Cerebellar nuclear complex (tissue), 1 donor: ENCODE results near the gene MACO1.

ENCODE experiments used
- DNase-seq, 2 experiments: peaks; one replicate each; lab custom pipeline; 2025; lab: John Stamatoyannopoulos, UW

The MACO1 gene

DNA sequence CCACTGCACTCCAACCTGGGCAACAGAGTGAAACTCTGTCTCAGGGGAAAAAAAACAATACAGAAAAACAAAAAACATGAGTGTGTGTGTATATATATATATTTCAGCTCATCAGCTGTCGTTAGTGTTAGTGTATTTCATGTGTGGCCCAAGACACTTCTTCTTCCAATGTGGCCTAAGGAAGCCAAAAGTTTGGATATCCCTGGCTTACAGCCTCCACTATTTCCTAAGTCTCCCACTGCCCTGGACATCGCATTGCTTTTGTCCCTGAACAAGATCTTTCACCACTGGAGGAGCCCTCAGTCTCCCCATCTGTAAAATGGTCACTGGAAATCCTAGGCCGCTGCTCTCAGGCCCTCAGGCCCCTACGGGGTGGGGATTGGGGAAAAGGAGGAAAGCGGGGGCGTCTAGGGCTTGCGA, 112.3 kb downstream of the MACO1 start:
- DNase-seq, result no peak

DNA sequence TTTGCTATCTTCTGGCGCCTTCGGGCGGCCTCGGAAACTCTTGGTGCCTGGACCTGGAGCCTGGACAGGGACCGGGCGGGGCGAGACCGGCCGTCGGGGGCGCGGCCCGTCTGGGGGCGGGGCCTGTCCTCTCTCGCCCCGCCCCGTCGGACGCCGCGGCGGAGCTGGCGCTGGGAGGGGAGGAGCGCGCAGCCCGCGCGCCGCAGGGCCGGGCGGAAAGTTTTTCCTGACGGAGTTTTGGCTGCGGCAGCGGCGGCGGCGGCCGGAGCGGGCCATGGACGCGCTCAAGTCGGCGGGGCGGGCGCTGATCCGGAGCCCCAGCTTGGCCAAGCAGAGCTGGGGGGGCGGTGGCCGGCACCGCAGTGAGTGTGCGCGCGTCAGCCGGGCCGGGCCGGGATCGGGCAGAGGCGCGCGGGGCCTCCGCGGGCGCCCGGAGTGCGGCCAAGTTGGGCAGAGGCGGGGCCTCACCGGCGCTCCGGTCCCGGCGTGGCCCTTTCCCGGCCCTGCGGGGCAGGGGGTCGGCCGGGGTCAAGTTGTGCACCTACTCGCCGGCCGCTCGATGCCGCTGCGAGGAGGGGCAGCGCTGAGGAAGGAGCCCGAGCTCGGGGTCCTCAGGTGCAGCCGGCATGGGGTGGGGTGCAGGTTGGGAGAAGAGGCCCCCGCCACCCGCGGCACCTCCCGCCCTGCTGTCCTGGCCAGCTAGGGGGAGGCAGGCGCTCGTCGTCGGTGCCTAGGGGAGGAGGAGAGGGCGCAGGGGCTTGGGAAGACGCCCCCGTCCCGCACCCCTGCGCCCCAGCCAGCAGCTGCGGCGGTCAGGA, 112.9 kb downstream of the MACO1 start, which contains the start of gene LDLRAP1:
LDLRAP1 (plus strand) TSS at position 182 of the 818 bp plus-strand sequence; CDS start at position 275, 93 bp downstream.
- peak in 1 of 2 experiments; percentile 57 for DNase-seq

DNA sequence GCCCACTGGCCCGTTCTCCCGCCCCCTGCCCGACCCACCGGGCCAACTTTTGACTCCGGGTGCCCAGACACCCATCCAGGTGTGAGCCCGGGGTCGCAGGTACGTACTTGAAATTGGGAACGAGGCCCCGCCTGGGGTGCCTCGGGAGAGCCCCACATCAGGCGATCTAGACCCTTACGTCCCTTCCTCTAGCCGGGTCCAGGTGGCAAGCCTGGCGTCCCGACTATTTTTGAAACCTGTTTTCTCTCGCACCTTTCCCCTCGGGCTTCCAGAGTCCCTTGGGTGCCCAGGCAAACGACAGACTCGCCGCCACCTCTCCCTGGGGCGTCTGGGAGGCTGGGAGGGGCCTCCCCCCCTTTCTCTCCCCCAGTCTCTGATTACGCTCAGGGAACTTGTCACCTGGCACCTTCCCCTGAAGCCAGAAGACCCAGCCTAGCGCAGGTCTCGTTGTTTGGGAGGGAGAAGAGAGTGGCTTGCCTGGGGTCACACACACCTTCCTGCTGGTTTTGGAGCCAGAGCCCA, 113.6 kb downstream of the MACO1 start:
- DNase-seq, result no peak

DNA sequence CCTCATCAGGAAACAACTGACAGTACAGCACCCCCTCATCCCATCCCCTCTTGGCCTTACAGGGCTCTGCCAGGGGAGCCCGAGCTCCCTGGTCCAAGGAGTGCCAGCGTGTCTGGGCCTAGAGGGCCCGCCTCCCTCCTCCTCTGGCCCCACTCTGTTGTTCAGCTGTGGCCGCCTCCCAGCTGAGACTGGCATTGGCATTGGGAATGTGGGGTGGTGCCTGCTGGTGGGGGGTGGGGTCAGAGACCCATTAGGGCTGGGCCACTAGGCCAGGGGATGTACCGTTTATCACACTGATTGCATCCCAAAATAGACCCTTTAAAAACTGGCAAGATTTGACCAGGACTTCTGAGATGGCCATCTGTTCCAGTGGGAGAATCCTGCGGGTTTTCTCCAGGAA, 114.1 kb downstream of the MACO1 start:
- peak in 1 of 2 experiments; percentile 17 for DNase-seq

DNA sequence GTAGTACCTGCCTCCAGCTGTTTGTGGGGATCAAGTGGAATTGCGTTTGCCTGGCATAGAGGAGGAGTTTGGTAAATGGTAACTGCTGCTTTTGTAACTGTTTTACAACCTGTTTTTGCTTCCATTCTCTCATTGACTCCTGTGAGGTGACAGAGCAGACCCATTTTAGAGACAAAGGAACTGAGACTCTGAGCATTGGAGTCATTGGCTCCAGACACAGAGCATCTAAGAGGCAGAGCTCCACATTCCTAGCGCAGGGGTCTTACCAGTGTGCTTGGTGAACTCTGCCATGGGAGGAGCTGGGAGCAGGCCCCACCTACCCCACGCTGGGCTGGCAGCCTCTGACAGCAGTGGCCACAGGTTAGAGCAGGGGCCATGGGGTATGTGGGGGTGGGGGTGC, 115.1 kb downstream of the MACO1 start:
- DNase-seq, result no peak

DNA sequence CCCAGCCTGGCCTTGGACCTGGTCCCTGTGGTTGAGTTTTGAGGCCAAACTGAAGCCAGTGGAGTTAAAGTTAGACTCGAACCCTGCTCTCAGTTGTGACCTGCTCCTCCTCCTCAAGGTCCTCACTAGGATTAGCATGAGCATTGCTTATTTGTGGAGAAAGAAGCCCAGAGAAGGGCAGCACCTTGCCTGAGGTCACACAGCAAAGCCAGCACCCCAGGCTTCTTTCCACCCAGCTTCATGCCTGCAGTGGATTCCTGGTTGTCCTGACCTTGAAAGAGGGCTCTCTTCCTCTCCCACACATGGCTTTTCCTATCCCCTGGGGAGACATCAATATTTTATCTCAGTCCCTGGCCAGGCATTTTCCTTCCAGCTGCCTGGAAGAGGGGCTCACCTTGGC, 115.5 kb downstream of the MACO1 start:
- no peak for DNase-seq

DNA sequence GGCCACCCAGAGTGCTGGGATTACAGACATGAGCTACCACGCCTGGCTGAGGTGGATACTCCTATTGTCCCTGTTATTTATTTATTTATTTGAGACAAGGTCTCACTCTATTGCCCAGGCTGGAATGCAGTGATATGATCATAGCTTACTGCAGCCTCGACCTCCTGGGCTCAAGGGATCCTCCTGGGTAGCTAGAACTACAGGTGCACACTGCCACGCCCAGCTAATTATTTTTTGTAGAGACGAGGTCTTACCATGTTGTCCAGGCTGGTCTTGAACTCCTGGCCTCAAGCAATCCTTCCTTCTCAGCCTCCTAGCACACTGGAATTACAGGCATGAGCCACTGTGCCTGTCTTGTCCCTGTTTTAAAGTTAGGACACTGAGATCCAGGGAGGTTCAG, 117.9 kb downstream of the MACO1 start:
- DNase-seq, result no peak

DNA sequence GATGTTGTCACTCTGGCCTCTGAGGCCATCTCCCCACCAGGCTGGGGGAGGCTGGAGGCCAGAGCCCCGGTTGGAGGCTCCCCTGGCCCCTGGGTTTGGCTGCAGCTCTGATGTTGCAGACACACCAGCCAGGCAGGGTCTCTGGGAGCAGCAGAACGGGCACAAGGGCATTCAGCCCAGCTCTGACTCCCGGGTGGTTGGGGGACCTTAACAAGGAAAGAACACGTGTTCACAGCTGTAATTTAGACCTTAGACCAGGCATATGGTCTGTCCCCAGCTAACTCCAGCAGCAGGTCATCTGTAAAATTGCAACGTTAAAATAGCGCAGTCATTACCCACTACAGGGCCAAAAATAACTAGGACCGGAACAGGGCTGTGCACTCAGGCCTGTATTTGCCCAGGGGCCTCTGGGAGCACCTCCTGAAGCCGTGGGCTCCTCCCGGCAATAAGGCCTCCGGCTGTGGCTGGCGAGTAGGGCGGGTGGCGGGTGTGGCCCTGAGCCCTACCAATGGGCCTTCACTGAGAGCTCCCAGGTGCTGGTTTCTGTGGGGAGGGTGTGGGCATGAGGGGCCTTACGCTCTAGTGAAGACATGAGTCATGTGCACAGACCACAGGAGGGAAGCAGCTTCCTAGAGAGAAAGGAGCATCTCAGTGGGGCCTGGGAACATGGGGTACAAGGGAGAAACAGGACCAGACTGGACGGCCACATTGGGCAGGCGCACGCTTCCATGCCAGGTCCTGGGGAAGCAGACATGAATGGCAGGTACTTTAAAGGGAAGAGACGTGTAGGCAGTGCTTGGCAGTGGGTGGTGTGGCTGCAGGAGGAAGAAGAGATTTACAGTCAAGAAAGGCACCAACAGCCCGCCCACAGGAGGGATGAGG, 118.8 kb downstream of the MACO1 start:
- no peak for DNase-seq
